Panc1 (cell line): ENCODE measurements around the gene ASXL2. TPM values are rescaled to one million over a fixed set of nuclear protein-coding genes. Genes with fewer than 3 reads are reported as not detected.
A peak's percentile ranks its signal among the peaks of the same experiment; 100 is the strongest.

ENCODE experiments used
- ATAC-seq: fragments of 200-7000 bp; cut with Tn5 transposase; 2 replicates; pipeline ENCODE4 v1.9.1; 2020; ENCODE audit warnings: mild to moderate bottlenecking, moderate library complexity
- BruUV-seq: library from RNA; stranded (reverse); fragments of 400-500 nt; replicated peaks from 2 replicates; lab custom pipeline; 2021; lab: Mats Ljungman, UMichigan
- CTCF ChIA-PET: fragments of 300-600 bp; sonication (Branson Sonifier 250); formaldehyde crosslinking; loops from one replicate; lab custom pipeline; 2022; ENCODE audit warnings: antibody characterized with exemption; lab: Charles Lee
- POLR2A ChIA-PET: fragments of 300-600 bp; sonication (Branson Sonifier 250); formaldehyde crosslinking; loops from one replicate; lab custom pipeline; 2022; ENCODE audit warnings: antibody characterized with exemption; lab: Charles Lee
- DNase-seq: peaks from one replicate; pipeline ENCODE4 v3.0.0-alpha.2; 2010; ENCODE audit warnings: low read depth, low spot score
- H3K27ac ChIP-seq: 2 replicates; pipeline ENCODE4 v1.5.1; 2011; ENCODE audit warnings: mild to moderate bottlenecking, low read length, inconsistent platforms
- H3K27me3 ChIP-seq: fragments of 200-500 bp; sonication (Bioruptor generic); 2 replicates; pipeline ENCODE4 v1.6.0; 2014; ENCODE audit warnings: low read length, inconsistent platforms; ENCODE audit not compliant: control insufficient read depth, insufficient read depth
- H3K36me3 ChIP-seq: fragments of 200-500 bp; sonication (Bioruptor generic); 2 replicates; pipeline ENCODE4 v1.5.1; 2014; ENCODE audit warnings: inconsistent platforms, mild to moderate bottlenecking, low read length, moderate library complexity; ENCODE audit not compliant: control insufficient read depth, insufficient read depth
- H3K4me1 ChIP-seq: 2 replicates; pipeline ENCODE4 v1.5.1; 2011; ENCODE audit warnings: inconsistent platforms, mild to moderate bottlenecking, low read length, moderate library complexity; ENCODE audit not compliant: control insufficient read depth, insufficient read depth
- H3K4me3 ChIP-seq, 2 experiments: 2 replicates each; pipeline ENCODE4 v1.5.1; 2011 to 2012; ENCODE audit warnings: low read depth in 2 of 2, low read length in 2 of 2, mild to moderate bottlenecking in 2 of 2, inconsistent platforms in 1 of 2, moderate library complexity in 1 of 2
- H3K9me3 ChIP-seq: fragments of 200-500 bp; sonication (Bioruptor generic); 2 replicates; pipeline ENCODE4 v1.5.1; 2014; ENCODE audit warnings: low read depth, mild to moderate bottlenecking, inconsistent platforms, low read length, moderate library complexity; ENCODE audit not compliant: control insufficient read depth, insufficient read depth
- POLR2AphosphoS5 ChIP-seq: IDR thresholded peaks from 2 replicates; pipeline ENCODE4 v1.6.1; 2012; ENCODE audit warnings: mild to moderate bottlenecking, low read depth, low read length, moderate library complexity
- SIN3A ChIP-seq: IDR thresholded peaks from 2 replicates; pipeline ENCODE4 v1.6.1; 2012; ENCODE audit warnings: low read depth, mild to moderate bottlenecking, low read length, moderate library complexity, borderline replicate concordance; ENCODE audit not compliant: insufficient read depth
- TCF7L2 ChIP-seq: IDR thresholded peaks from 2 replicates; pipeline ENCODE4 v1.6.1; 2011; ENCODE audit warnings: mild to moderate bottlenecking, low read depth, low read length, inconsistent platforms
- in situ Hi-C: cut with HindIII; loops from 2 replicates; pipeline ENCODE4 v1.10.0; 2016; ENCODE audit warnings: low sequenced_read_pairs, low pct_unique_long_range_greater_than_20kb
- intact Hi-C: fragments of 100-400 bp; cut with micrococcal nuclease; formaldehyde crosslinking; loops from one replicate; pipeline ENCODE4 v1.10.0; 2022; ENCODE audit not compliant: unreplicated experiment
- total RNA-seq: library from RNA; stranded (reverse); gene quantifications from one replicate; pipeline ENCODE4 v1.2.1, GENCODE V29; 2021; ENCODE audit not compliant: unreplicated experiment
- TF ChIP-seq, protein P1 (sequence below), 2 experiments: IDR thresholded peaks; 2 replicates each; pipeline ENCODE4 v1.6.1; 2011 to 2012; ENCODE audit warnings: low read depth in 2 of 2, control low read depth in 1 of 2, low read length in 1 of 2, mild to moderate bottlenecking in 1 of 2, moderate library complexity in 1 of 2; ENCODE audit not compliant: insufficient read depth in 1 of 2
- TF ChIP-seq, protein P2 (sequence below): fragments of 450-650 bp; IDR thresholded peaks from 2 replicates; pipeline ENCODE4 v1.5.1; 2017; ENCODE audit warnings: mild to moderate bottlenecking

ASXL2 gene
- total RNA-seq, 1 experiment from 2014 or later, result 43.4 TPM

DNA sequence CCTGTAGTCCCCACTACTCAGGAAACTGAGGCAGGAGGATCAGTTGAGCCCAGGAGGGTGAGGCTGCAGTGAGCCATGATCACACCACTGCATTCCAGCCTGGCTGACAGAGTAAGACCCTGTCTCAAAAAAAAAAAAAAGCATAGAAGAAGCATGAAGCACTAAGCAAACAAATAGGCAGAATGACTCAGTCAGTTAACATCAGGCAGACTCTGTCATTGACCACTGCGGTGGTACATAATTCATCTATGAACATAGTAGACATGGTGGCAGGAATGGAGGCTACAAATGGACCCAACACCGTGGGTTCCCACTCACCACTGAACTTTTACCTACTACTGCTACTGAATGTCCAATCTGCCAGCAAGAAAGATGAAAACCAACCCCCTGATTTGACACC is 7.6 kb upstream of the ASXL2 start:
- DNase-seq, result peak; percentile 79
- TF ChIP-seq, protein P1, sequence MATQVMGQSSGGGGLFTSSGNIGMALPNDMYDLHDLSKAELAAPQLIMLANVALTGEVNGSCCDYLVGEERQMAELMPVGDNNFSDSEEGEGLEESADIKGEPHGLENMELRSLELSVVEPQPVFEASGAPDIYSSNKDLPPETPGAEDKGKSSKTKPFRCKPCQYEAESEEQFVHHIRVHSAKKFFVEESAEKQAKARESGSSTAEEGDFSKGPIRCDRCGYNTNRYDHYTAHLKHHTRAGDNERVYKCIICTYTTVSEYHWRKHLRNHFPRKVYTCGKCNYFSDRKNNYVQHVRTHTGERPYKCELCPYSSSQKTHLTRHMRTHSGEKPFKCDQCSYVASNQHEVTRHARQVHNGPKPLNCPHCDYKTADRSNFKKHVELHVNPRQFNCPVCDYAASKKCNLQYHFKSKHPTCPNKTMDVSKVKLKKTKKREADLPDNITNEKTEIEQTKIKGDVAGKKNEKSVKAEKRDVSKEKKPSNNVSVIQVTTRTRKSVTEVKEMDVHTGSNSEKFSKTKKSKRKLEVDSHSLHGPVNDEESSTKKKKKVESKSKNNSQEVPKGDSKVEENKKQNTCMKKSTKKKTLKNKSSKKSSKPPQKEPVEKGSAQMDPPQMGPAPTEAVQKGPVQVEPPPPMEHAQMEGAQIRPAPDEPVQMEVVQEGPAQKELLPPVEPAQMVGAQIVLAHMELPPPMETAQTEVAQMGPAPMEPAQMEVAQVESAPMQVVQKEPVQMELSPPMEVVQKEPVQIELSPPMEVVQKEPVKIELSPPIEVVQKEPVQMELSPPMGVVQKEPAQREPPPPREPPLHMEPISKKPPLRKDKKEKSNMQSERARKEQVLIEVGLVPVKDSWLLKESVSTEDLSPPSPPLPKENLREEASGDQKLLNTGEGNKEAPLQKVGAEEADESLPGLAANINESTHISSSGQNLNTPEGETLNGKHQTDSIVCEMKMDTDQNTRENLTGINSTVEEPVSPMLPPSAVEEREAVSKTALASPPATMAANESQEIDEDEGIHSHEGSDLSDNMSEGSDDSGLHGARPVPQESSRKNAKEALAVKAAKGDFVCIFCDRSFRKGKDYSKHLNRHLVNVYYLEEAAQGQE (IDR thresholded peaks at IDR 0.05; ENCODE audit: insufficient read depth in 1 of 2, low read depth in 2 of 2, low read length in 1 of 2), result no peak
- TF ChIP-seq, protein P2, sequence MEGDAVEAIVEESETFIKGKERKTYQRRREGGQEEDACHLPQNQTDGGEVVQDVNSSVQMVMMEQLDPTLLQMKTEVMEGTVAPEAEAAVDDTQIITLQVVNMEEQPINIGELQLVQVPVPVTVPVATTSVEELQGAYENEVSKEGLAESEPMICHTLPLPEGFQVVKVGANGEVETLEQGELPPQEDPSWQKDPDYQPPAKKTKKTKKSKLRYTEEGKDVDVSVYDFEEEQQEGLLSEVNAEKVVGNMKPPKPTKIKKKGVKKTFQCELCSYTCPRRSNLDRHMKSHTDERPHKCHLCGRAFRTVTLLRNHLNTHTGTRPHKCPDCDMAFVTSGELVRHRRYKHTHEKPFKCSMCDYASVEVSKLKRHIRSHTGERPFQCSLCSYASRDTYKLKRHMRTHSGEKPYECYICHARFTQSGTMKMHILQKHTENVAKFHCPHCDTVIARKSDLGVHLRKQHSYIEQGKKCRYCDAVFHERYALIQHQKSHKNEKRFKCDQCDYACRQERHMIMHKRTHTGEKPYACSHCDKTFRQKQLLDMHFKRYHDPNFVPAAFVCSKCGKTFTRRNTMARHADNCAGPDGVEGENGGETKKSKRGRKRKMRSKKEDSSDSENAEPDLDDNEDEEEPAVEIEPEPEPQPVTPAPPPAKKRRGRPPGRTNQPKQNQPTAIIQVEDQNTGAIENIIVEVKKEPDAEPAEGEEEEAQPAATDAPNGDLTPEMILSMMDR, result no peak
- TF ChIP-seq TCF7L2 (no peak), POLR2AphosphoS5 (no peak), SIN3A (no peak)
- peak; percentile 93 for ATAC-seq
- Histone ChIP-seq H3K9me3 (no peaks in the 10 kb centered on the region), H3K4me3 (no peak overlapping the region), H3K4me1 (no peaks in the 10 kb centered on the region; the same call in 1 of the 2 replicates), H3K27ac (no peak overlapping the region), H3K36me3 (no peaks in the 10 kb centered on the region), H3K27me3 (no peaks in the 10 kb centered on the region)
- intact Hi-C loops (no loop called here), in situ Hi-C loops (no loop called here)
- BruUV-seq, result no TSS peak
- CTCF ChIA-PET, result no interaction called here
- POLR2A ChIA-PET, result no interaction called here

DNA sequence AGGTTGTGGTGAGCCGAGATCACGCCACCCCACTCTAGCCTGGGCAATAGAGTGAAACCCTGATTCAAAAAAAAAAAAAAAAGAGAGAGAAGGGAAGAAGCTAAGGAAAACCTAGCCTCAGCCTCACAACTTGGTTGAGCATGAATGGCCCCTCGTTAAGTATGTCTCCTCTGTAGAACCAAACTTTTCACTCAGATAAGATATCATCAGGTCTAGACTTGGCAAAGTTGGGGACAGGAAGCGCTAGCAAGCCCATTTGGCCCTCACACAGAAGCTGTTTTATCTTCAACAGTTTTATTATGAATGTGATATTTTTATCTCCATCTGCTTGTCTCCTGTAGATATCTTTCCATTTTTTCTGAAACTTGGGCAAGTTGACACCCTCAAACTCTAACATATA is 3.5 kb upstream of the ASXL2 start:
- TF ChIP-seq POLR2AphosphoS5, result no peak
- TF ChIP-seq SIN3A, result no peak
- no peak for TF ChIP-seq TCF7L2
- TF ChIP-seq, protein P1 (IDR thresholded peaks at IDR 0.05; ENCODE audit: insufficient read depth in 1 of 2, low read depth in 2 of 2, low read length in 1 of 2), result no peak
- TF ChIP-seq, protein P2, result no peak
- ATAC-seq, result no peak
- in situ Hi-C loops, result no loop called here
- no TSS peak for BruUV-seq
- intact Hi-C loops, result no loop called here
- H3K4me3 ChIP-seq, result no peak overlapping the region
- no peaks in the 10 kb centered on the region; the same call in 1 of the 2 replicates for H3K36me3 ChIP-seq
- no peak for DNase-seq
- ChIA-PET CTCF (no interaction called here), POLR2A (no interaction called here)
- no peaks in the 10 kb centered on the region for H3K27me3 ChIP-seq
- H3K4me1 ChIP-seq, result peaks cover 7% of the 10 kb centered on the region
- no peak overlapping the region for H3K27ac ChIP-seq
- H3K9me3 ChIP-seq, result no peaks in the 10 kb centered on the region
